OCI-LY1 (cell line): ENCODE results near the gene HEG1.

Source experiments
- EZH2 ChIP-seq: fragments of 200-600 bp; sonication (generic), shearing (Covaris generic); IDR thresholded peaks from 2 replicates; pipeline ENCODE4 v1.8.0; 2017; ENCODE audit warnings: borderline replicate concordance, mixed run types, mild to moderate bottlenecking, antibody characterized with exemption, low read length, moderate library complexity, mixed read lengths
- TF ChIP-seq, protein P1 (sequence below): fragments of 200-600 bp; sonication (generic), shearing (Covaris generic); IDR thresholded peaks from 2 replicates; pipeline ENCODE4 v1.5.1; 2017; ENCODE audit warnings: mild to moderate bottlenecking, antibody characterized with exemption, low read length, moderate library complexity, mixed read lengths

DNA sequence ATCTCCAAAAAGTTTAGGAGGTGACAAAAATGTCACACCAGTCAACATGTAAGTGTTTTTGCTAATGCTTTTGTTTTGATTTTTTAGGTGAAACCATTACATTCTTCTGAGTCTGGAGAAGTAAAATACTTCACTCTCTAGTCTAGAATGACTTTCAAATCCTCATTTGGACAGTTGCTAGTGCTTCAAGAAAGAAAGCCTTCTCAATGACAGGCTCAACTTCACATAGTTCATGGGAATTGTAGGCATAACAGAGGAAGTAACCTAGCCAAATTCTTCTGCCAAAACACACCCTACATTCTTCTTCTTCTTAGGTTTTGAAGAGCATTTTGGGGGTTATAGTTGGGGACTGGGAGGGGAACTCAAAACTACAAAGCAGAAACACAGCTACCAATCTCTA, 29.4 kb upstream of the HEG1 start:
- TF ChIP-seq EZH2, result no peak
- TF ChIP-seq, protein P1, sequence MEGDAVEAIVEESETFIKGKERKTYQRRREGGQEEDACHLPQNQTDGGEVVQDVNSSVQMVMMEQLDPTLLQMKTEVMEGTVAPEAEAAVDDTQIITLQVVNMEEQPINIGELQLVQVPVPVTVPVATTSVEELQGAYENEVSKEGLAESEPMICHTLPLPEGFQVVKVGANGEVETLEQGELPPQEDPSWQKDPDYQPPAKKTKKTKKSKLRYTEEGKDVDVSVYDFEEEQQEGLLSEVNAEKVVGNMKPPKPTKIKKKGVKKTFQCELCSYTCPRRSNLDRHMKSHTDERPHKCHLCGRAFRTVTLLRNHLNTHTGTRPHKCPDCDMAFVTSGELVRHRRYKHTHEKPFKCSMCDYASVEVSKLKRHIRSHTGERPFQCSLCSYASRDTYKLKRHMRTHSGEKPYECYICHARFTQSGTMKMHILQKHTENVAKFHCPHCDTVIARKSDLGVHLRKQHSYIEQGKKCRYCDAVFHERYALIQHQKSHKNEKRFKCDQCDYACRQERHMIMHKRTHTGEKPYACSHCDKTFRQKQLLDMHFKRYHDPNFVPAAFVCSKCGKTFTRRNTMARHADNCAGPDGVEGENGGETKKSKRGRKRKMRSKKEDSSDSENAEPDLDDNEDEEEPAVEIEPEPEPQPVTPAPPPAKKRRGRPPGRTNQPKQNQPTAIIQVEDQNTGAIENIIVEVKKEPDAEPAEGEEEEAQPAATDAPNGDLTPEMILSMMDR, result no peak
